H9 (cell line): ENCODE measurements around the gene MAST4. TPM values are rescaled to one million over a fixed set of nuclear protein-coding genes. Genes with fewer than 3 reads are reported as not detected.

ENCODE experiments used
- DNase-seq: peaks from one replicate; pipeline ENCODE4 v3.0.0-alpha.2; 2017
- H2AFZ ChIP-seq: one replicate; pipeline ENCODE4 v1.6.1; 2013; ENCODE audit warnings: mild to moderate bottlenecking, low read length, control low read depth, moderate library complexity
- H2AK5ac ChIP-seq: 2 replicates; pipeline ENCODE4 v1.6.1; 2013; ENCODE audit warnings: low read length, control low read depth, mixed read lengths; ENCODE audit not compliant: insufficient read length
- H2BK120ac ChIP-seq: one replicate; pipeline ENCODE4 v1.6.1; 2013; ENCODE audit warnings: low read depth, mild to moderate bottlenecking, low read length, control low read depth, inconsistent platforms; ENCODE audit not compliant: poor library complexity, severe bottlenecking
- H2BK12ac ChIP-seq: 2 replicates; pipeline ENCODE4 v1.6.1; 2013; ENCODE audit warnings: low read length, control low read depth, mixed read lengths, low read depth; ENCODE audit not compliant: insufficient read length
- H2BK15ac ChIP-seq: 2 replicates; pipeline ENCODE4 v1.6.1; 2013; ENCODE audit warnings: low read depth, low read length, control low read depth
- H2BK20ac ChIP-seq: one replicate; pipeline ENCODE4 v1.6.1; 2013; ENCODE audit warnings: low read depth, mild to moderate bottlenecking, low read length, control low read depth, inconsistent platforms; ENCODE audit not compliant: poor library complexity, severe bottlenecking
- H2BK5ac ChIP-seq: 2 replicates; pipeline ENCODE4 v1.6.1; 2013; ENCODE audit warnings: low read length, control low read depth, mixed read lengths; ENCODE audit not compliant: insufficient read length
- H3K14ac ChIP-seq: 2 replicates; pipeline ENCODE4 v1.6.1; 2013; ENCODE audit warnings: low read length, control low read depth; ENCODE audit not compliant: insufficient read depth
- H3K18ac ChIP-seq: 2 replicates; pipeline ENCODE4 v1.6.1; 2013; ENCODE audit warnings: low read depth, mild to moderate bottlenecking, mixed read lengths, low read length, control low read depth; ENCODE audit not compliant: insufficient read length
- H3K23ac ChIP-seq: 2 replicates; pipeline ENCODE4 v1.6.1; 2013; ENCODE audit warnings: low read length, control low read depth, mixed read lengths, low read depth; ENCODE audit not compliant: insufficient read length
- H3K23me2 ChIP-seq: 2 replicates; pipeline ENCODE4 v1.6.1; 2013; ENCODE audit warnings: low read depth, mild to moderate bottlenecking, mixed read lengths, low read length, control low read depth; ENCODE audit not compliant: insufficient read length, poor library complexity, severe bottlenecking
- H3K27ac ChIP-seq: 2 replicates; pipeline ENCODE4 v1.5.1; 2013; ENCODE audit warnings: low read length, control low read depth, mixed read lengths, low read depth; ENCODE audit not compliant: insufficient read length
- H3K27me3 ChIP-seq: 2 replicates; pipeline ENCODE4 v1.6.1; 2013; ENCODE audit warnings: low read length, control low read depth, inconsistent platforms; ENCODE audit not compliant: insufficient read depth
- H3K4ac ChIP-seq: 2 replicates; pipeline ENCODE4 v1.6.1; 2013; ENCODE audit warnings: low read depth, mild to moderate bottlenecking, control low read depth, inconsistent platforms, low read length, moderate library complexity
- H3K4me1 ChIP-seq: 2 replicates; pipeline ENCODE4 v1.6.1; 2013; ENCODE audit warnings: low read length, control low read depth, inconsistent platforms; ENCODE audit not compliant: insufficient read depth
- H3K4me2 ChIP-seq: 2 replicates; pipeline ENCODE4 v1.6.1; 2013; ENCODE audit warnings: low read length, control low read depth, mixed read lengths; ENCODE audit not compliant: insufficient read length, insufficient read depth
- H3K56ac ChIP-seq: 2 replicates; pipeline ENCODE4 v1.6.1; 2013; ENCODE audit warnings: low read depth, mild to moderate bottlenecking, mixed read lengths, low read length, control low read depth; ENCODE audit not compliant: insufficient read length
- H3K79me1 ChIP-seq: 2 replicates; pipeline ENCODE4 v1.6.1; 2013; ENCODE audit warnings: low read depth, mild to moderate bottlenecking, moderate library complexity, low read length, control low read depth, inconsistent platforms; ENCODE audit not compliant: insufficient read depth, poor library complexity, severe bottlenecking
- H3K79me2 ChIP-seq: 2 replicates; pipeline ENCODE4 v1.6.1; 2013; ENCODE audit warnings: low read length, control low read depth, inconsistent platforms; ENCODE audit not compliant: insufficient read depth
- H3K9ac ChIP-seq: 2 replicates; pipeline ENCODE4 v1.6.1; 2013; ENCODE audit warnings: low read length, control low read depth, mixed read lengths; ENCODE audit not compliant: insufficient read length; ENCODE audit errors: extremely low read depth
- H3K9me3 ChIP-seq: one replicate; pipeline ENCODE4 v1.6.1; 2013; ENCODE audit warnings: low read depth, low read length, inconsistent platforms; ENCODE audit not compliant: control insufficient read depth
- H3T11ph ChIP-seq: one replicate; pipeline ENCODE4 v1.6.1; 2013; ENCODE audit warnings: mild to moderate bottlenecking, low read length, control low read depth, inconsistent platforms
- H4K20me1 ChIP-seq: one replicate; pipeline ENCODE4 v1.6.1; 2013; ENCODE audit not compliant: control insufficient read depth, insufficient read length, insufficient read depth
- H4K5ac ChIP-seq: 2 replicates; pipeline ENCODE4 v1.6.1; 2013; ENCODE audit warnings: low read depth, mild to moderate bottlenecking, mixed read lengths, low read length, control low read depth; ENCODE audit not compliant: insufficient read length
- H4K8ac ChIP-seq: replicated peaks from 2 replicates; pipeline ENCODE4 v1.6.1; 2013; ENCODE audit warnings: low read length, control low read depth, mixed read lengths, low read depth; ENCODE audit not compliant: insufficient read length
- H4K91ac ChIP-seq: 2 replicates; pipeline ENCODE4 v1.6.1; 2013; ENCODE audit warnings: low read depth, mild to moderate bottlenecking, moderate library complexity, mixed read lengths, low read length, control low read depth; ENCODE audit not compliant: insufficient read length
- H3K27ac Mint-ChIP-seq, 3 experiments: 2 replicates in 2 of 3; 3 replicates in 1 of 3; pipeline ENCODE4 v1.8.0; 2020 to 2021; ENCODE audit warnings: mixed read lengths in 3 of 3, mild to moderate bottlenecking in 1 of 3, moderate library complexity in 1 of 3
- H3K27me3 Mint-ChIP-seq: 2 replicates; pipeline ENCODE4 v1.8.0; 2021; ENCODE audit warnings: low read depth, mild to moderate bottlenecking, moderate library complexity, mixed read lengths
- H3K36me3 Mint-ChIP-seq, 3 experiments: 2 replicates in 2 of 3; 3 replicates in 1 of 3; pipeline ENCODE4 v1.8.0; 2020 to 2021; ENCODE audit warnings: low read depth in 3 of 3, mixed read lengths in 3 of 3; ENCODE audit not compliant: insufficient read depth in 1 of 3
- H3K4me1 Mint-ChIP-seq, 2 experiments: 2 replicates each; pipeline ENCODE4 v1.8.0; 2020; ENCODE audit warnings: mixed read lengths in 2 of 2
- H3K4me3 Mint-ChIP-seq, 2 experiments: 2 replicates in 1 of 2; 3 replicates in 1 of 2; pipeline ENCODE4 v1.8.0; 2020 to 2021; ENCODE audit warnings: mild to moderate bottlenecking in 2 of 2, mixed read lengths in 2 of 2, moderate library complexity in 1 of 2
- H3K9me3 Mint-ChIP-seq, 2 experiments: 2 replicates in 1 of 2; 3 replicates in 1 of 2; pipeline ENCODE4 v1.8.0; 2020; ENCODE audit warnings: mild to moderate bottlenecking in 2 of 2, mixed read lengths in 2 of 2, moderate library complexity in 1 of 2
- WGBS: extraction: QIAGEN DNeasy Blood & Tissue Kit; methylation state at CpG from one replicate; pipeline ENCODE4 v1.1.7; 2013; ENCODE audit warnings: missing lambda C conversion rate, low lambda C conversion rate, mixed read lengths; ENCODE audit not compliant: insufficient read length; ENCODE audit errors: extremely low coverage; 5-methylcytosine and 5-hydroxymethylcytosine counted together
- total RNA-seq: library from RNA; stranded (reverse); gene quantifications from 2 replicates; pipeline ENCODE4 v1.2.1, GENCODE V29; 2021
- TF ChIP-seq, protein P1 (sequence below): fragments of 200-600 bp; sonication (generic); conservative IDR thresholded peaks from 3 replicates; pipeline ENCODE4 v1.8.0; 2021; ENCODE audit warnings: antibody characterized with exemption, mild to moderate bottlenecking

Gene MAST4
- total RNA-seq, 1 experiment from 2014 or later: 3.7 TPM

DNA sequence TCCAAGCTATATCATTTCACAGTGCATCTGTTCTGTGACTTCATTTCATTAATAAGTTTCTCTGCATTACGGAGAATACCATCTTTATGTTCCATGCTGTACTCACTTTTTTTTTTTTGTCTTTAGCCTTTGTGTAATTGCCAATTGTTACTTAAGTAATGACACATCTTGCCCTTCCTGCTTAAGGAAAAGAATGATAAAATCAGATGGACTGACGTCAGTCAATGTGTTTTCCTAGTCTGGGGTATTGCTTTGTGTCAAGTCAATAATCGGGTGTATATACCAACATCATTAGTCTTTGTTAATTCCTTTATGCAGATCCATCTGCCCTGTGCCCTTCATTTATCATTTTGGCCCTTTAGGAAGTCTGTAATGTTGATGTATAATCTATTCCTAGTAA, 466.9 kb downstream of the MAST4 start:
- Histone ChIP-seq H3K9ac (no peak overlapping the region), H3T11ph (no peak overlapping the region), H2AFZ (no peak overlapping the region), H4K91ac (no peak overlapping the region), H3K79me1 (no peaks in the 10 kb centered on the region), H3K4ac (no peak overlapping the region), H2BK20ac (no peak overlapping the region), H3K4me1 (no peaks in the 10 kb centered on the region; the same call in 1 of the 2 replicates), H3K27me3 (no peaks in the 10 kb centered on the region), H3K14ac (no peak overlapping the region), H3K18ac (no peak overlapping the region), H3K27ac (no peak overlapping the region), H3K4me2 (no peak overlapping the region), H2BK120ac (no peak overlapping the region), H2BK12ac (no peak overlapping the region), H3K23ac (no peak overlapping the region), H4K20me1 (no peaks in the 10 kb centered on the region), H3K23me2 (no peaks in the 10 kb centered on the region), H2BK15ac (no peak overlapping the region), H2BK5ac (no peak overlapping the region), H3K79me2 (no peaks in the 10 kb centered on the region), H4K5ac (no peak overlapping the region), H3K56ac (no peak overlapping the region), H4K8ac (no peak overlapping the region), H2AK5ac (no peak overlapping the region), H3K9me3 (no peaks in the 10 kb centered on the region)
- no peak overlapping the region for H3K4me3 Mint-ChIP-seq
- DNase-seq: no peak
- no peaks in the 10 kb centered on the region for H3K9me3 Mint-ChIP-seq
- H3K27ac Mint-ChIP-seq: no peak overlapping the region
- H3K4me1 Mint-ChIP-seq: peaks cover 18 to 24% of the 10 kb centered on the region in 2 experiments
- TF ChIP-seq, protein P1, sequence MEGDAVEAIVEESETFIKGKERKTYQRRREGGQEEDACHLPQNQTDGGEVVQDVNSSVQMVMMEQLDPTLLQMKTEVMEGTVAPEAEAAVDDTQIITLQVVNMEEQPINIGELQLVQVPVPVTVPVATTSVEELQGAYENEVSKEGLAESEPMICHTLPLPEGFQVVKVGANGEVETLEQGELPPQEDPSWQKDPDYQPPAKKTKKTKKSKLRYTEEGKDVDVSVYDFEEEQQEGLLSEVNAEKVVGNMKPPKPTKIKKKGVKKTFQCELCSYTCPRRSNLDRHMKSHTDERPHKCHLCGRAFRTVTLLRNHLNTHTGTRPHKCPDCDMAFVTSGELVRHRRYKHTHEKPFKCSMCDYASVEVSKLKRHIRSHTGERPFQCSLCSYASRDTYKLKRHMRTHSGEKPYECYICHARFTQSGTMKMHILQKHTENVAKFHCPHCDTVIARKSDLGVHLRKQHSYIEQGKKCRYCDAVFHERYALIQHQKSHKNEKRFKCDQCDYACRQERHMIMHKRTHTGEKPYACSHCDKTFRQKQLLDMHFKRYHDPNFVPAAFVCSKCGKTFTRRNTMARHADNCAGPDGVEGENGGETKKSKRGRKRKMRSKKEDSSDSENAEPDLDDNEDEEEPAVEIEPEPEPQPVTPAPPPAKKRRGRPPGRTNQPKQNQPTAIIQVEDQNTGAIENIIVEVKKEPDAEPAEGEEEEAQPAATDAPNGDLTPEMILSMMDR: no peak
- H3K36me3 Mint-ChIP-seq: no peaks in the 10 kb centered on the region; a peak in 1 of 7 replicates
- WGBS: no CpG with 5 or more reads among the region's 3 CpGs
- no peaks in the 10 kb centered on the region for H3K27me3 Mint-ChIP-seq
